ENCODE data around the gene SCNN1B.

SCNN1B gene

DNA sequence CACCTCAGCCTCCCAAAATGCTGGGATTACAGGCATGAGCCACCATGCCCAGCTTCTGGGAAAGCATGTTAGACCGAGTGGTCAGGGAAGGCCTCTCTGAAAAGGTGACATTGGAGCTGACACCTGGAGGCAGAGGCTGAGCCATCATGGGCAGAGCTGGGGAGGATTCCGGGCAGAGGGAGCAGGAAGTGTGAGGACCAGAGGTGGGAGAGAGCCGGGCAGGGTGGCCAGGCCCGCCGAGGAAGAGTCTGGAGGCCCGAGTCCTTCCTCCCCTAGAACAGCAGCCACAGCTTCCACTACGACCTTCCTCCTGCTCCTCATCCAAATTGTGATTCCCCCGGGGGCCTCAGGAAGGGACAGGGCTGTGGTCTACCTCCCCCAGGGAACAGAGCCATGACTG, 76.2 kb downstream of the SCNN1B start:
- H3K79me2 ChIP-seq (ENCODE audit: insufficient read depth, low read length), result no peaks in the 10 kb centered on the region
- H3K4me2 ChIP-seq (ENCODE audit: low read depth, low read length, poor library complexity, severe bottlenecking), result no peak overlapping the region
- H3K4me3 ChIP-seq (ENCODE audit: insufficient read depth, low read length, poor library complexity, severe bottlenecking), result no peak overlapping the region
- no peak overlapping the region for H3K27ac ChIP-seq (ENCODE audit: low read depth, low read length)
- no peak overlapping the region for H2AFZ ChIP-seq (ENCODE audit: low read depth, low read length, severe bottlenecking)
- no peaks in the 10 kb centered on the region for H3F3A ChIP-seq (ENCODE audit: insufficient read depth)
- no peaks in the 10 kb centered on the region for H3K9me2 ChIP-seq (replicated peaks; ENCODE audit: insufficient read depth, low read length)
- H3K36me3 ChIP-seq (ENCODE audit: low read length), result no peaks in the 10 kb centered on the region
- H3K27me3 ChIP-seq (ENCODE audit: low read length), result no peaks in the 10 kb centered on the region
- no peaks in the 10 kb centered on the region for H3K9me3 ChIP-seq (ENCODE audit: insufficient read depth, low read length)
- no peaks in the 10 kb centered on the region for H4K20me1 ChIP-seq (ENCODE audit: low read depth, low read length)
- no peak for TF ChIP-seq EZH2phosphoT487 (conservative IDR thresholded peaks at IDR 0.05; ENCODE audit: low read length)
- TF ChIP-seq, protein P1, sequence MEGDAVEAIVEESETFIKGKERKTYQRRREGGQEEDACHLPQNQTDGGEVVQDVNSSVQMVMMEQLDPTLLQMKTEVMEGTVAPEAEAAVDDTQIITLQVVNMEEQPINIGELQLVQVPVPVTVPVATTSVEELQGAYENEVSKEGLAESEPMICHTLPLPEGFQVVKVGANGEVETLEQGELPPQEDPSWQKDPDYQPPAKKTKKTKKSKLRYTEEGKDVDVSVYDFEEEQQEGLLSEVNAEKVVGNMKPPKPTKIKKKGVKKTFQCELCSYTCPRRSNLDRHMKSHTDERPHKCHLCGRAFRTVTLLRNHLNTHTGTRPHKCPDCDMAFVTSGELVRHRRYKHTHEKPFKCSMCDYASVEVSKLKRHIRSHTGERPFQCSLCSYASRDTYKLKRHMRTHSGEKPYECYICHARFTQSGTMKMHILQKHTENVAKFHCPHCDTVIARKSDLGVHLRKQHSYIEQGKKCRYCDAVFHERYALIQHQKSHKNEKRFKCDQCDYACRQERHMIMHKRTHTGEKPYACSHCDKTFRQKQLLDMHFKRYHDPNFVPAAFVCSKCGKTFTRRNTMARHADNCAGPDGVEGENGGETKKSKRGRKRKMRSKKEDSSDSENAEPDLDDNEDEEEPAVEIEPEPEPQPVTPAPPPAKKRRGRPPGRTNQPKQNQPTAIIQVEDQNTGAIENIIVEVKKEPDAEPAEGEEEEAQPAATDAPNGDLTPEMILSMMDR (IDR thresholded peaks at IDR 0.05; ENCODE audit: insufficient read depth, low read length, poor library complexity, severe bottlenecking), result no peak
- H3K9ac ChIP-seq (ENCODE audit: low read length), result no peak overlapping the region

DNA sequence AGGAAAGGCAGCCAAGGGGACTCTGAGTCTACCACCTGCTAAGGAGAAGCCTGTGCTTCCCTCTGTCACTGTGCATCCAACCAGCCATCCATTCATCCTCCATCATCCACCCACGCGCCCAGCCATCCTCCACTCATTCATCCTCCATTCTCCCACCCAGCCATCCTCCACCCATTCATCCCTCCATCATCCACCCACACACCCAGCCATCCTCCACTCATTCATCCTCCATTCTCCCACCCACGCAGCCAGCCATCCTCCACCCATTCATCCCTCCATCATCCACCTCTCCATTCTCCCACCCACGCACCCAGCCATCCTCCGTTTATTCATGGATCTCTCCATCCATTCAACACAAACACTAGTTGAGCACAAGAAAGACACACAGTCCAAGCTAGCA, 76.8 kb downstream of the SCNN1B start:
- H3K9me2 ChIP-seq (replicated peaks; ENCODE audit: insufficient read depth, low read length), result no peaks in the 10 kb centered on the region
- no peaks in the 10 kb centered on the region for H3F3A ChIP-seq (ENCODE audit: insufficient read depth)
- H4K20me1 ChIP-seq (ENCODE audit: low read depth, low read length), result no peaks in the 10 kb centered on the region
- no peaks in the 10 kb centered on the region for H3K9me3 ChIP-seq (ENCODE audit: insufficient read depth, low read length)
- no peak overlapping the region for H3K4me3 ChIP-seq (ENCODE audit: insufficient read depth, low read length, poor library complexity, severe bottlenecking)
- H3K9ac ChIP-seq (ENCODE audit: low read length), result no peak overlapping the region
- TF ChIP-seq, protein P1 (IDR thresholded peaks at IDR 0.05; ENCODE audit: insufficient read depth, low read length, poor library complexity, severe bottlenecking), result no peak
- TF ChIP-seq EZH2phosphoT487 (conservative IDR thresholded peaks at IDR 0.05; ENCODE audit: low read length), result no peak
- no peak overlapping the region for H3K4me2 ChIP-seq (ENCODE audit: low read depth, low read length, poor library complexity, severe bottlenecking)
- H2AFZ ChIP-seq (ENCODE audit: low read depth, low read length, severe bottlenecking), result no peak overlapping the region
- no peaks in the 10 kb centered on the region for H3K27me3 ChIP-seq (ENCODE audit: low read length)
- H3K27ac ChIP-seq (ENCODE audit: low read depth, low read length), result no peak overlapping the region
- H3K79me2 ChIP-seq (ENCODE audit: insufficient read depth, low read length), result no peaks in the 10 kb centered on the region
- no peaks in the 10 kb centered on the region for H3K36me3 ChIP-seq (ENCODE audit: low read length)

DNA sequence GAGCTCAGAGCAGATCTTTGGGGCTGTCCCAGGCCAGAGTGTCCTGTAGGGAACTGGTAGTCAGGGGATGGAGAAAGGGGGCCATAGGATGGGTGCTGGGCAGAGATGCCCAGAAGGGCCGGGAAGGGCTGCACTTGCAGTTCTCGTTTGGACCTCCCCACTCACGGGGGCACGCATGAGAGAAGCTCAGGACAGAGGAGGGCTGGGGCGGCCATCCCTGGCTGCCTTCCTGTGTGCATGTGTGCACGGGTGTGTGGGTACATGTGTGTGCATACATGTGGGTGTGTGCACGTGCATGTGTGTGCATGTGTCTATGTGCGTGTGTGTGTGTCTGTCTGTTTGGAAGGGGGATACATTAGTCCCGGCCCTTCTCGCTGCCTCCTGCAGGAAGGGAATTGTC, 77.6 kb downstream of the SCNN1B start:
- Histone ChIP-seq H3K9me2 (replicated peaks; ENCODE audit: insufficient read depth, low read length) (no peaks in the 10 kb centered on the region), H3F3A (ENCODE audit: insufficient read depth) (no peaks in the 10 kb centered on the region), H3K79me2 (ENCODE audit: insufficient read depth, low read length) (no peaks in the 10 kb centered on the region), H2AFZ (ENCODE audit: low read depth, low read length, severe bottlenecking) (no peak overlapping the region), H3K27ac (ENCODE audit: low read depth, low read length) (no peak overlapping the region), H3K36me3 (ENCODE audit: low read length) (no peaks in the 10 kb centered on the region), H3K9ac (ENCODE audit: low read length) (no peak overlapping the region), H3K9me3 (ENCODE audit: insufficient read depth, low read length) (no peaks in the 10 kb centered on the region), H3K4me3 (ENCODE audit: insufficient read depth, low read length, poor library complexity, severe bottlenecking) (no peak overlapping the region), H3K27me3 (ENCODE audit: low read length) (no peaks in the 10 kb centered on the region), H3K4me2 (ENCODE audit: low read depth, low read length, poor library complexity, severe bottlenecking) (no peak overlapping the region), H4K20me1 (ENCODE audit: low read depth, low read length) (no peaks in the 10 kb centered on the region)
- TF ChIP-seq, protein P1 (IDR thresholded peaks at IDR 0.05; ENCODE audit: insufficient read depth, low read length, poor library complexity, severe bottlenecking), result no peak
- no peak for TF ChIP-seq EZH2phosphoT487 (conservative IDR thresholded peaks at IDR 0.05; ENCODE audit: low read length)
